Suprapubic skin (tissue), 4 donors: ENCODE data around the gene ATP5ME.

Experiments used
- EP300 ChIP-seq: sonication (generic); formaldehyde crosslinking; IDR thresholded peaks from one replicate; pipeline ENCODE4 v1.6.1; 2017; ENCODE audit warnings: antibody characterized with exemption
- POLR2A ChIP-seq, 2 donors: fragments of 450-650 bp; IDR thresholded peaks; one replicate each; pipeline ENCODE4 v1.6.1; 2017; ENCODE audit warnings: antibody characterized with exemption in 2 of 2, mild to moderate bottlenecking in 2 of 2, moderate library complexity in 2 of 2
- POLR2AphosphoS5 ChIP-seq, 3 donors: sonication (generic); formaldehyde crosslinking; IDR thresholded peaks; one replicate each; pipeline ENCODE4 v1.6.1; 2017; ENCODE audit warnings: antibody characterized with exemption in 3 of 3
- TF ChIP-seq, protein P1 (sequence below), 2 donors: fragments of 200-600 bp in 1 of 2; fragments of 450-650 bp in 1 of 2; sonication (generic) in 1 of 2; IDR thresholded peaks; one replicate each; pipeline ENCODE4 v1.5.1; 2016 to 2019; ENCODE audit warnings: antibody characterized with exemption in 2 of 2, mild to moderate bottlenecking in 1 of 2, moderate library complexity in 1 of 2

DNA sequence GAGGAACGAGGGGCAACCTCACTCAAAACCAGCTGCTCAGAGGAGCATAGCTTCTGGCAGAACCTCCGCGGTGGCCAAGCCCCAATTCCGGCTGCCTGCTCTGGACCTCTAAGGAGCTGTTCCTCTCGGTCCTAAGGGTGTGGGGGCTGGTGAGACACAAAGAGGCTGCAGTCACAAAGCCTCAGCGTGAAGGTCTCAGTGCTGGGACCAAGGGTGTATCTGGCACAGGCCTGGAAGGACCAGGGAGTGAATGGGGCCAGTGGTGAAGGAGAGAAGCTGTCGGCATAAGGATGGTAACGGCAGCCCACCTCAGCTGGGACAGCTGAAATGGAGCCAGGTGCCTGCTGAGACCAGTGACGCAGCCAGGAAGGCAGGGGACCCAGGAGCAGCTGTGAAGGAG, 43.4 kb downstream of the ATP5ME start:
- no peak for TF ChIP-seq POLR2A (IDR thresholded peaks at IDR 0.05)
- TF ChIP-seq, protein P1, sequence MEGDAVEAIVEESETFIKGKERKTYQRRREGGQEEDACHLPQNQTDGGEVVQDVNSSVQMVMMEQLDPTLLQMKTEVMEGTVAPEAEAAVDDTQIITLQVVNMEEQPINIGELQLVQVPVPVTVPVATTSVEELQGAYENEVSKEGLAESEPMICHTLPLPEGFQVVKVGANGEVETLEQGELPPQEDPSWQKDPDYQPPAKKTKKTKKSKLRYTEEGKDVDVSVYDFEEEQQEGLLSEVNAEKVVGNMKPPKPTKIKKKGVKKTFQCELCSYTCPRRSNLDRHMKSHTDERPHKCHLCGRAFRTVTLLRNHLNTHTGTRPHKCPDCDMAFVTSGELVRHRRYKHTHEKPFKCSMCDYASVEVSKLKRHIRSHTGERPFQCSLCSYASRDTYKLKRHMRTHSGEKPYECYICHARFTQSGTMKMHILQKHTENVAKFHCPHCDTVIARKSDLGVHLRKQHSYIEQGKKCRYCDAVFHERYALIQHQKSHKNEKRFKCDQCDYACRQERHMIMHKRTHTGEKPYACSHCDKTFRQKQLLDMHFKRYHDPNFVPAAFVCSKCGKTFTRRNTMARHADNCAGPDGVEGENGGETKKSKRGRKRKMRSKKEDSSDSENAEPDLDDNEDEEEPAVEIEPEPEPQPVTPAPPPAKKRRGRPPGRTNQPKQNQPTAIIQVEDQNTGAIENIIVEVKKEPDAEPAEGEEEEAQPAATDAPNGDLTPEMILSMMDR (IDR thresholded peaks at IDR 0.05): no peak
- no peak for TF ChIP-seq EP300
- no peak for TF ChIP-seq POLR2AphosphoS5 (IDR thresholded peaks at IDR 0.05)
